ELF-1 (cell line): ENCODE results near the gene PSMD4.
"Not testable (repeated sequence)": the region's sequence is repeated elsewhere in the genome, so short reads cannot be mapped to it uniquely, and the experiment has no call there.

Source experiments
- DNase-seq: peaks from one replicate; pipeline ENCODE4 v3.0.0-alpha.2; 2016; ENCODE audit warnings: low read depth, low spot score

Gene PSMD4

GRCh38 chr1:151273924-151274466 is 19.5 kb downstream of the PSMD4 start:
- no peak for DNase-seq

GRCh38 chr1:151275341-151275740 is 20.8 kb downstream of the PSMD4 start:
- not testable (repeated sequence) for DNase-seq

- no peak for DNase-seq
Observed at GRCh38 chr1:151277249-151277648, 22.7 kb downstream of the PSMD4 start.

- DNase-seq, result peak; percentile 99
Observed at GRCh38 chr1:151281225-151281968, 26.9 kb downstream of the PSMD4 start.

GRCh38 chr1:151281969-151282882 is 27.7 kb downstream of the PSMD4 start, which contains the start of gene ZNF687:
ZNF687 (plus strand) TSS chr1:151282299; CDS start chr1:151286292, 3,993 bp downstream.
- peak; percentile 100 for DNase-seq

DNA sequence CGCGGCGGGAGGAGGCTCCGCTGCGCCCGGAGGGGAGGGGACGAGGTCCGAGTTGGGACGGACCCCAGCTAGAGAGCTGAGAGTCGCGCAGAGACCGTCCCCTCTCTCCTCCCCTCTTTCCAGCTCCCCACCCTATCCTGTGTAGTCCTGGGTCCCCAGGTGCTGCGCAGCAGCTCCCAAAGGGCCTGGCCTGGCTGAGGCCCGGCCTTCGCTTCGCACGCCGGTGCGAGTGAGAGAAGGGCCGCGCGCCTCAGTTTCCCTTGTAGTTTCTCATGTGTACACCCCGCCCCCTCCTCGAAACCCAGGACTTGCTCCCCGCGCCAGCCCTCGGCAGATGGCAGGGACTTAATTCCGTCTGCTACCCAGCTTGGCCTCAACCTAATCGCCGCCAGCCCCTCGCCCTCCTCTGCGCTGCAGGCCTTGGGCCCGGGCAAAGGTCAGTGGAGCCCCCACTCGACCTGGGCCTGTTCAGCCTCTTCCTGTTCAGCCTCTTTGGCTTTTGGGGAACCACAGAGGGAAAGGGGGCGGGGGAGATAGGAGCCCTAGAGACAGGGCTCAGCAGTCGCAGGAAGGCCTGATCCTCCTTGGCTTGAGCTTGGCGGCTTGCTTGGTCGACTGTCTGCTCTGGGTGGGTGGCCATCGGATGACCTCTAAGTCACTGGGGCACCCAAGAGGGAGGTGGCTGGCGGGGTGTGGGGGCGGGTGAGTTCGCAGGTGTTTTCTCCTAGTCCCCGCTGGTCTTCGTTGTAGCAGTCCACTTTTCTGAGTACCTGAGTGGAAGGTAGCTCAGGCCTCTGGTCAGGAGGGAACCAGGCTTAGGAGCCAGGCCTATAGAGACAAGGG is 28.6 kb downstream of the PSMD4 start:
- DNase-seq, result no peak

DNA sequence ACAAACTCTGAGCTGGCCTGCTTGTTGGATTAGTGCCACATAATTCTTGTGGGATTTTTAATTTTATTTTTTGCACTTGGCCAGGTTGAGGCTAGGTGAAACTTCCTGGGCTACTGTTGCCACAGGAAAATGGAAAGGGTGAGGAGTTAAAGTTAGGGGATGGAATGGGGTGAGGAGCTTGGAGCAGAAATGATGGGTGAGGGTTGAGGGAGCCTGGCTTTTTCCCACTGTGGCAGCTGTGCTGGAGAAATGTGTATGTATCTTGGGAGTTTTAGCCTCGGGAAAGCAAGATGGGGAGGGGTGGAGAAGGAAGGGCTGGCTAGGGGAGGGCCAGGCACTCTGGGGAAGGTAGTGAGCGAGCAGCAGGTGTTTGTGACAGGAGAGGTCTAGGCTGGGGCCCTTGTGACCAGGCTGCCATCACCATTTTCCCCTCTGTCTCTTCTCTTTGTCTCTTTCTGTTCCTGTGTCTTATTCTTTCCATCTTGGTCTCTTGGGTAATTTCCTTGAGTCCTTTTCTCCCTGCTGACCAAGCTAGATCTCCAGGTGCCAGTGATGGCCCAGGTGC is 29.6 kb downstream of the PSMD4 start:
- DNase-seq, result no peak

GRCh38 chr1:151286619-151287340 is 32.2 kb downstream of the PSMD4 start:
- no peak for DNase-seq

DNA sequence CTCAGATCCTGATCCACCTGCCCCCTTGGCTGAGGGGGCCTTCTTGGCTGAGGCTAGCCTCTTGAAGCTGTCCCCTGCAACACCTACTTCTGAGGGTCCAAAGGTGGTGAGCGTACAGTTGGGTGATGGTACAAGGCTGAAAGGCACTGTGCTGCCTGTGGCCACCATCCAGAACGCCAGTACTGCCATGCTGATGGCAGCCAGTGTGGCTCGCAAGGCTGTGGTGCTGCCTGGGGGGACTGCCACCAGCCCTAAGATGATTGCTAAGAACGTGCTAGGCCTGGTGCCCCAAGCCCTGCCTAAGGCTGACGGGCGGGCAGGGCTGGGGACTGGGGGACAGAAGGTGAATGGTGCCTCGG is 32.8 kb downstream of the PSMD4 start:
- no peak for DNase-seq

- DNase-seq, result no peak
Observed at GRCh38 chr1:151287767-151288500, 33.4 kb downstream of the PSMD4 start.

- no peak for DNase-seq
Observed at GRCh38 chr1:151288502-151288901, 34.0 kb downstream of the PSMD4 start.

DNA sequence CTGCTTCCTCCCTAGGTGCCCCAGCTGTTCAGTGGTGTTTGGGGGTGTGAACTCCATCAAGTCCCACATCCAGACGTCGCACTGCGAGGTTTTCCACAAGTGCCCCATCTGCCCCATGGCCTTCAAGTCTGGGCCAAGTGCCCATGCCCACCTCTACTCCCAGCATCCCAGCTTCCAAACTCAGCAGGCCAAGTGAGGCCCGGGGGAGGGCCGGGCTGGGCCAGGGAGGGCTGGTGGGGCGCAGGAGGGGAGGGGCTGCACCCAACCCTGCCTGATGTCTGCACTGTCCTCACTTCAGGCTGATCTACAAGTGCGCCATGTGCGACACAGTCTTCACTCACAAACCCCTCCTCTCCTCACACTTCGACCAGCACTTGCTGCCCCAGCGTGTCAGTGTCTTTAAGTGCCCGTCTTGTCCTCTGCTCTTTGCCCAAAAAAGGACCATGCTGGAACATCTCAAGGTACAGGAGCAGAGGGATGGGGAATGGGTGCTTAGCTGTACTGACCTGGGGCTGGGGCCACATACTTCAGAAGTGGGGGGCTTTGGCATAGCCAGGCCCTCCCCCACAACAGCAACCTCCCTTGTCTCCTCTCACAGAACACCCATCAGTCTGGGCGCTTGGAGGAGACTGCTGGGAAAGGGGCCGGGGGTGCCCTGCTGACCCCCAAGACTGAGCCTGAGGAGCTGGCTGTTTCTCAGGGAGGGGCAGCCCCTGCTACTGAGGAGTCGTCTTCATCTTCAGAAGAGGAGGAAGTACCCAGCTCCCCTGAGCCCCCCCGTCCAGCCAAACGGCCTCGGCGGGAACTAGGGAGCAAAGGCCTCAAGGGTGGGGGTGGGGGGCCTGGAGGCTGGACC is 34.8 kb downstream of the PSMD4 start:
- no peak for DNase-seq

- peak; percentile 43 for DNase-seq
Observed at GRCh38 chr1:151289991-151290708, 35.6 kb downstream of the PSMD4 start.

GRCh38 chr1:151290709-151291303 is 36.3 kb downstream of the PSMD4 start:
- no peak for DNase-seq

DNA sequence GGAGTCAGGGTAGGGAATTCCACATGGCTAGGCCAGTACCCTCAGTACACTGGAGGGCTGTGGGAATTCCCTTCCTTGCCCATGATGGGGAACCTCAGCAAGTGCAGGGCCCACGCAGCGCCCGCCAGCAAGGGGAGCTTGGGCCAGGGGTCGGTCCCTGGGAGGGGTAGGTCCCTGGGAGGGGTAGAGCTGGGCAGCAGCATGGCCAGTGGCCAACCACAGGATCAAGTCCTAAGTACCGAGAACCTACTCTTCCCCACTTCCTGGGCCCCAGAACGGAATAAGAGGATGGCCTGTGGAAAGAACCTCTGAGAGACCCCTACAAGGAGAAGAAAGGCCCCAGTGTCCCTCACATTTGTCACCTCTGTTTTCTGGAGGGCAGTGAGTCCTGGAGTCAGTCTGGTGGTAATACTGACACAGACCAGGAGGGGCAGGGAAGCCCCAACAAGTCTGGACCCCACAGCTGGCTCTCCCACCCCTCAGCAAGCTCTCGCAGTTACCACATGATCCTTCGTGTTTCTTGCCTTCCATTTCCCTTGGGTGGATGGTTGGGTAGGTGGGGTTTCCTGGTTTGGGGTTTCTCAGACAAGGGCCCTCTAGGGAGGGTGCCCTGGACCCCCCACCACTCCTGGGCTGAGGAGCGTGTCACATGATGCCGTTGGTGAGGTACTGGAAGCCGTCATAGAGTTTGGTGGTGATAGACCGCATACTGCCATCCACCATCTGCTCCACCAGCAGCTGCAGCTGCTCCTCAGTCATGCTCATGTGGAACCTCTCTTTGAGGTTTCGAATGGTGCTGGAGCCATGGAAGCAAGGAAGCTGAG is 37.9 kb downstream of the PSMD4 start:
- no peak for DNase-seq

- no peak for DNase-seq
Observed at GRCh38 chr1:151293093-151293492, 38.6 kb downstream of the PSMD4 start.
